Uterus (tissue), 2 donors: Measurements from ENCODE around the gene SSTR3.

ENCODE experiments used
- CTCF ChIP-seq, 4 experiments: fragments of 200-600 bp in 2 of 4; fragments of 450-650 bp in 2 of 4; sonication (generic) in 2 of 4; IDR thresholded peaks; one replicate each; pipeline ENCODE4 v1.5.1; 2016 to 2019; ENCODE audit warnings: antibody characterized with exemption in 4 of 4, mild to moderate bottlenecking in 2 of 4, moderate library complexity in 1 of 4
- POLR2A ChIP-seq, 2 donors: fragments of 450-650 bp; IDR thresholded peaks; one replicate each; pipeline ENCODE4 v1.6.1; 2016; ENCODE audit warnings: antibody characterized with exemption in 2 of 2, mild to moderate bottlenecking in 1 of 2, moderate library complexity in 1 of 2

- no peak for TF ChIP-seq CTCF (IDR thresholded peaks at IDR 0.05)
- TF ChIP-seq POLR2A (IDR thresholded peaks at IDR 0.05): no peak
Measured at GRCh38 chr22:37171662-37172061, 40.6 kb downstream of the SSTR3 start.
